ENCODE results near the gene MAP7. TPM values are rescaled to one million over a fixed set of nuclear protein-coding genes. Genes with fewer than 3 reads are reported as not detected.

Gene MAP7
- total and polyA plus RNA-seq, 2 donors (not counting 3 experiments of a cell fraction or from before 2014, with no cell fraction given) = 0.07 to 0.42 TPM

DNA sequence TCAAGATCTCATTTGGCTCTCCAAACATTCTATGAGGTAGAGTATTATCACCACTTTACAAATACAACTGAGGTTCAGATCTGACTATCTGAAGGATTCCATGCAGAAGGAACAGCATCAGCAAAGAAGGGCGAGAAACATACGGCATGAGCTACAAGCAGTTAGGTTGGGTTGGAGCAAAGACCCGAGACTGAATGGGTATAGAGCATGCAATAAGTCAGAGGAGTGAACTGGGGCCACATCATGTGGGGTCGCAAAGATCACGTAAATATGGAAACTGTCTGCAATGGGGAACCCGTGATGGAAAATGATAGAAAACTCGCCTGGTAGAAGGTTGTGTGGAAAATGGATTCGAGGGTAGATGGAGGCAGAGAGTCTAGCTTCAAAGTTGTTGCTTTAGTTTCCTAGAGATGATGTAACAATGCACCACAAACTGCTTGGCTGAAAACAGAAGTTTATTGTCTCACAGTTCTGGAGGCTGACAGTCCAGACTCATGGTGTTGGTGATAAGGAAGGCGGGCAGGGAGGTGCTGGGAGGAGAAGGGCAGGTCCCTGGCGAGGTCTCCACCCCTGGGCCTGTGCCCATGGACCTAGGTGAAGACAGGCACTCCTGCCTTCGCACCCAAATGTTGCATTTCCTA, 216.3 kb downstream of the MAP7 start:
- CTCF ChIA-PET = interaction anchor here (0.7 to 3.5 kb wide), 2 partner anchors 11 to 16 kb away, joined by 3 to 18 read pairs; no protein-coding TSS in a partner anchor
- H3K4me3 ChIP-seq (replicated peaks in 1 of 3; ENCODE audit: insufficient read depth in 1 of 3, low read depth in 1 of 3, low read length in 3 of 3) = no peak overlapping the region
- FAIRE-seq = no peak

More for the DNA sequence above, 216.3 kb downstream of the MAP7 start:
- no peaks in the 10 kb centered on the region for H3K9me1 ChIP-seq (replicated peaks; ENCODE audit: control insufficient read depth, extremely low read depth, insufficient read depth, low read length)
- no peaks in the 10 kb centered on the region for H4K20me1 ChIP-seq (replicated peaks; ENCODE audit: control insufficient read depth, extremely low read depth, insufficient read depth, low read length)
- H3K79me2 ChIP-seq (ENCODE audit: control insufficient read depth, insufficient read depth, low read length) = no peaks in the 10 kb centered on the region
- no peak overlapping the region for H3K4me2 ChIP-seq (ENCODE audit: insufficient read depth, low read length)
- no peak for DNase-seq (ENCODE audit: low read depth, low spot score)
- H3K27ac ChIP-seq (ENCODE audit: insufficient read depth, low read depth, low read length) = no peak overlapping the region
- TF ChIP-seq FOS (IDR thresholded peaks at IDR 0.05; ENCODE audit: borderline replicate concordance, insufficient read depth, low read length) (no peak), POLR2AphosphoS5 (IDR thresholded peaks at IDR 0.05; ENCODE audit: insufficient read depth, low read depth, low read length) (no peak), POLR2A (IDR thresholded peaks at IDR 0.05; ENCODE audit: low read depth, low read length) (no peak), EZH2 (IDR thresholded peaks at IDR 0.05; ENCODE audit: borderline replicate concordance, low read depth, low read length, severe bottlenecking) (no peak), JUN (IDR thresholded peaks at IDR 0.05; ENCODE audit: borderline replicate concordance, insufficient read depth, insufficient read length, low read depth) (no peak), MYC (IDR thresholded peaks at IDR 0.05; ENCODE audit: low read depth, low read length) (no peak), GATA2 (IDR thresholded peaks at IDR 0.05; ENCODE audit: insufficient read depth, insufficient read length, low read depth, low read length) (no peak)
- TF ChIP-seq, protein P1, sequence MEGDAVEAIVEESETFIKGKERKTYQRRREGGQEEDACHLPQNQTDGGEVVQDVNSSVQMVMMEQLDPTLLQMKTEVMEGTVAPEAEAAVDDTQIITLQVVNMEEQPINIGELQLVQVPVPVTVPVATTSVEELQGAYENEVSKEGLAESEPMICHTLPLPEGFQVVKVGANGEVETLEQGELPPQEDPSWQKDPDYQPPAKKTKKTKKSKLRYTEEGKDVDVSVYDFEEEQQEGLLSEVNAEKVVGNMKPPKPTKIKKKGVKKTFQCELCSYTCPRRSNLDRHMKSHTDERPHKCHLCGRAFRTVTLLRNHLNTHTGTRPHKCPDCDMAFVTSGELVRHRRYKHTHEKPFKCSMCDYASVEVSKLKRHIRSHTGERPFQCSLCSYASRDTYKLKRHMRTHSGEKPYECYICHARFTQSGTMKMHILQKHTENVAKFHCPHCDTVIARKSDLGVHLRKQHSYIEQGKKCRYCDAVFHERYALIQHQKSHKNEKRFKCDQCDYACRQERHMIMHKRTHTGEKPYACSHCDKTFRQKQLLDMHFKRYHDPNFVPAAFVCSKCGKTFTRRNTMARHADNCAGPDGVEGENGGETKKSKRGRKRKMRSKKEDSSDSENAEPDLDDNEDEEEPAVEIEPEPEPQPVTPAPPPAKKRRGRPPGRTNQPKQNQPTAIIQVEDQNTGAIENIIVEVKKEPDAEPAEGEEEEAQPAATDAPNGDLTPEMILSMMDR (IDR thresholded peaks at IDR 0.05; ENCODE audit: extremely low read depth in 1 of 2, insufficient read depth in 1 of 2, low read depth in 1 of 2, low read length in 2 of 2) = no peak
- TF ChIP-seq, protein P2, sequence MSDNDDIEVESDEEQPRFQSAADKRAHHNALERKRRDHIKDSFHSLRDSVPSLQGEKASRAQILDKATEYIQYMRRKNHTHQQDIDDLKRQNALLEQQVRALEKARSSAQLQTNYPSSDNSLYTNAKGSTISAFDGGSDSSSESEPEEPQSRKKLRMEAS (IDR thresholded peaks at IDR 0.05; ENCODE audit: insufficient read depth, insufficient read length) = no peak
- POLR2A ChIA-PET = no interaction called here
- no peaks in the 10 kb centered on the region for H3K4me1 ChIP-seq (ENCODE audit: control insufficient read depth, extremely low read depth, insufficient read depth, low read length)
- BruUV-seq (replicated peaks) = no TSS peak
- H3K27me3 ChIP-seq (ENCODE audit: control insufficient read depth in 2 of 2, insufficient read depth in 2 of 2, low read length in 2 of 2) = peaks cover 0 to 2% of the 10 kb centered on the region in 2 experiments
- intact Hi-C loops (cut with micrococcal nuclease) = no loop called here
- dilution Hi-C loops (cut with MboI; ENCODE audit: extremely low pct_ligation_motif_present, low sequenced_read_pairs) = no loop called here
- no peak overlapping the region for H3K9ac ChIP-seq (replicated peaks; ENCODE audit: extremely low read depth, insufficient read depth, low read length)
- no peaks in the 10 kb centered on the region for H3K9me3 ChIP-seq (replicated peaks; ENCODE audit: control insufficient read depth, insufficient read depth, low read length)
- no peaks in the 10 kb centered on the region for H3K36me3 ChIP-seq (ENCODE audit: control insufficient read depth in 2 of 2, extremely low read depth in 1 of 2, insufficient read depth in 2 of 2, low read length in 2 of 2)
- no peak overlapping the region for H2AFZ ChIP-seq (ENCODE audit: low read depth, low read length)
